HepG2 (cell line): ENCODE results near the gene NFX1. TPM values are rescaled to one million over a fixed set of nuclear protein-coding genes. Genes with fewer than 3 reads are reported as not detected.

Source experiments
- BHLHE40 ChIP-seq: IDR thresholded peaks from 2 replicates; pipeline ENCODE4 v1.6.1; 2011; ENCODE audit warnings: low read length, improper control_type of control experiment
- DPF2 ChIP-seq: sonication (generic); formaldehyde crosslinking; IDR thresholded peaks from 2 replicates; pipeline ENCODE4 v1.4.0; 2020; ENCODE audit warnings: mild to moderate bottlenecking, low read depth, missing genetic modification reagents, borderline replicate concordance
- DR1 ChIP-seq: sonication (generic); formaldehyde crosslinking; IDR thresholded peaks from 2 replicates; pipeline ENCODE4 v1.8.0; 2021; ENCODE audit warnings: mild to moderate bottlenecking, missing genetic modification reagents, inconsistent platforms
- FOXK1 ChIP-seq: sonication (generic); formaldehyde crosslinking; IDR thresholded peaks from 2 replicates; pipeline ENCODE4 v1.4.0; 2020; ENCODE audit warnings: low read depth, missing genetic modification reagents, borderline replicate concordance
- HOXD1 ChIP-seq: sonication (generic); formaldehyde crosslinking; IDR thresholded peaks from 2 replicates; pipeline ENCODE4 v1.5.0; 2020; ENCODE audit warnings: missing genetic modification reagents
- KAT8 ChIP-seq: IDR thresholded peaks from 2 replicates; pipeline ENCODE4 v1.6.1; 2016; ENCODE audit warnings: missing genetic modification reagents, missing compliant biosample characterization
- MED13 ChIP-seq: sonication (generic); formaldehyde crosslinking; IDR thresholded peaks from 2 replicates; pipeline ENCODE4 v1.5.0; 2020; ENCODE audit warnings: missing genetic modification reagents
- MIER2 ChIP-seq: IDR thresholded peaks from 2 replicates; pipeline ENCODE4 v1.6.1; 2016; ENCODE audit warnings: missing biosample characterization, missing genetic modification reagents
- NFE2L1 ChIP-seq: sonication (generic); formaldehyde crosslinking; IDR thresholded peaks from 2 replicates; pipeline ENCODE4 v1.4.0; 2020; ENCODE audit warnings: missing genetic modification reagents, mild to moderate bottlenecking, borderline replicate concordance
- NFE2L2 ChIP-seq: fragments of 150-350 bp; IDR thresholded peaks from 2 replicates; pipeline ENCODE4 v1.6.1; 2014; ENCODE audit warnings: low read length
- PHF21A ChIP-seq: sonication (generic); formaldehyde crosslinking; IDR thresholded peaks from 2 replicates; pipeline ENCODE4 v1.5.0; 2020; ENCODE audit warnings: mild to moderate bottlenecking, missing genetic modification reagents
- SMC3 ChIP-seq: IDR thresholded peaks from 2 replicates; pipeline ENCODE4 v1.6.1; 2011; ENCODE audit warnings: low read length, improper control_type of control experiment
- SOX13 ChIP-seq, 3 experiments: fragments of 450-650 bp in 1 of 3; sonication (generic) in 1 of 3; formaldehyde crosslinking in 1 of 3; IDR thresholded peaks in 2 of 3; conservative IDR thresholded peaks in 1 of 3; 2 replicates each; pipeline versions ENCODE4 v1.5.0 to v1.6.1; 2016 to 2020; ENCODE audit warnings: antibody characterized with exemption in 1 of 3, mild to moderate bottlenecking in 1 of 3, missing compliant biosample characterization in 1 of 3, missing genetic modification reagents in 1 of 3, moderate library complexity in 1 of 3
- TARDBP ChIP-seq: sonication (generic); formaldehyde crosslinking; IDR thresholded peaks from 2 replicates; pipeline ENCODE4 v1.8.0; 2022; ENCODE audit warnings: mild to moderate bottlenecking, missing genetic modification reagents
- ZNF180 ChIP-seq: sonication (generic); formaldehyde crosslinking; IDR thresholded peaks from 2 replicates; pipeline ENCODE4 v1.4.0; 2020; ENCODE audit warnings: low read depth, missing genetic modification reagents, borderline replicate concordance
- ZNF225 ChIP-seq: sonication (generic); formaldehyde crosslinking; IDR thresholded peaks from 2 replicates; pipeline ENCODE4 v1.4.0; 2020; ENCODE audit warnings: mild to moderate bottlenecking, missing genetic modification reagents
- ZNF317 ChIP-seq: sonication (generic); formaldehyde crosslinking; IDR thresholded peaks from 2 replicates; pipeline ENCODE4 v1.5.0; 2020; ENCODE audit warnings: mild to moderate bottlenecking, missing genetic modification reagents
- ZNF501 ChIP-seq: sonication (generic); formaldehyde crosslinking; IDR thresholded peaks from 2 replicates; pipeline ENCODE4 v1.5.1; 2020; ENCODE audit warnings: mild to moderate bottlenecking, moderate library complexity, missing genetic modification reagents
- ZNF569 ChIP-seq: sonication (generic); formaldehyde crosslinking; IDR thresholded peaks from 2 replicates; pipeline ENCODE4 v1.5.0; 2020; ENCODE audit warnings: mild to moderate bottlenecking, missing genetic modification reagents, moderate library complexity, borderline replicate concordance
- ZNF709 ChIP-seq: sonication (generic); formaldehyde crosslinking; IDR thresholded peaks from 2 replicates; pipeline ENCODE4 v1.5.0; 2020; ENCODE audit warnings: mild to moderate bottlenecking, missing genetic modification reagents
- ZNF879 ChIP-seq: sonication (generic); formaldehyde crosslinking; IDR thresholded peaks from 2 replicates; pipeline ENCODE4 v1.8.1; 2023; ENCODE audit warnings: missing genetic modification reagents
- ZXDC ChIP-seq: sonication (generic); formaldehyde crosslinking; IDR thresholded peaks from 2 replicates; pipeline ENCODE4 v1.5.0; 2020; ENCODE audit warnings: mild to moderate bottlenecking, missing genetic modification reagents
- polyA plus RNA-seq, 8 experiments: library from polyadenylated mRNA; depleted of rRNA in 3 of 8; stranded (reverse) in 7 of 8; unstranded in 1 of 8; fragments of >200 nt; fragmentation: Illumina TruSeq in 4 of 8; extraction: Trizol in 4 of 8; gene quantifications; 2 replicates each; pipeline versions ENCODE4 v1.2.1 to v1.2.3, GENCODE V29; 2011 to 2016; ENCODE audit warnings: low read depth in 4 of 8, missing spikeins in 1 of 8, mixed read lengths in 1 of 8; ENCODE audit not compliant: insufficient read depth in 1 of 8
- total RNA-seq, 5 experiments: library from RNA; depleted of rRNA; stranded (reverse); fragments of >200 nt; fragmentation: Illumina TruSeq; extraction: Trizol; gene quantifications; 2 replicates each; pipeline ENCODE4 v1.2.3, GENCODE V29; 2016; ENCODE audit warnings: low read depth in 1 of 5
- TF ChIP-seq, protein P1 (sequence below): sonication (generic); formaldehyde crosslinking; IDR thresholded peaks from 2 replicates; pipeline ENCODE4 v1.5.0; 2020; ENCODE audit warnings: mild to moderate bottlenecking, missing genetic modification reagents, borderline replicate concordance
- TF ChIP-seq, protein P2 (sequence below): sonication (generic); formaldehyde crosslinking; IDR thresholded peaks from 2 replicates; pipeline ENCODE4 v1.4.0; 2020; ENCODE audit warnings: missing genetic modification reagents

Gene NFX1
- total and polyA plus RNA-seq, 2 of the 13 experiments (the other 11 are each of a cell fraction or from before 2014, with no cell fraction given) = 23.9 to 27.5 TPM

GRCh38 chr9:33264473-33265177, 25.7 kb upstream of the NFX1 start, which contains the start of the genes BAG1 and CHMP5 (continued):
- TF ChIP-seq, protein P1, sequence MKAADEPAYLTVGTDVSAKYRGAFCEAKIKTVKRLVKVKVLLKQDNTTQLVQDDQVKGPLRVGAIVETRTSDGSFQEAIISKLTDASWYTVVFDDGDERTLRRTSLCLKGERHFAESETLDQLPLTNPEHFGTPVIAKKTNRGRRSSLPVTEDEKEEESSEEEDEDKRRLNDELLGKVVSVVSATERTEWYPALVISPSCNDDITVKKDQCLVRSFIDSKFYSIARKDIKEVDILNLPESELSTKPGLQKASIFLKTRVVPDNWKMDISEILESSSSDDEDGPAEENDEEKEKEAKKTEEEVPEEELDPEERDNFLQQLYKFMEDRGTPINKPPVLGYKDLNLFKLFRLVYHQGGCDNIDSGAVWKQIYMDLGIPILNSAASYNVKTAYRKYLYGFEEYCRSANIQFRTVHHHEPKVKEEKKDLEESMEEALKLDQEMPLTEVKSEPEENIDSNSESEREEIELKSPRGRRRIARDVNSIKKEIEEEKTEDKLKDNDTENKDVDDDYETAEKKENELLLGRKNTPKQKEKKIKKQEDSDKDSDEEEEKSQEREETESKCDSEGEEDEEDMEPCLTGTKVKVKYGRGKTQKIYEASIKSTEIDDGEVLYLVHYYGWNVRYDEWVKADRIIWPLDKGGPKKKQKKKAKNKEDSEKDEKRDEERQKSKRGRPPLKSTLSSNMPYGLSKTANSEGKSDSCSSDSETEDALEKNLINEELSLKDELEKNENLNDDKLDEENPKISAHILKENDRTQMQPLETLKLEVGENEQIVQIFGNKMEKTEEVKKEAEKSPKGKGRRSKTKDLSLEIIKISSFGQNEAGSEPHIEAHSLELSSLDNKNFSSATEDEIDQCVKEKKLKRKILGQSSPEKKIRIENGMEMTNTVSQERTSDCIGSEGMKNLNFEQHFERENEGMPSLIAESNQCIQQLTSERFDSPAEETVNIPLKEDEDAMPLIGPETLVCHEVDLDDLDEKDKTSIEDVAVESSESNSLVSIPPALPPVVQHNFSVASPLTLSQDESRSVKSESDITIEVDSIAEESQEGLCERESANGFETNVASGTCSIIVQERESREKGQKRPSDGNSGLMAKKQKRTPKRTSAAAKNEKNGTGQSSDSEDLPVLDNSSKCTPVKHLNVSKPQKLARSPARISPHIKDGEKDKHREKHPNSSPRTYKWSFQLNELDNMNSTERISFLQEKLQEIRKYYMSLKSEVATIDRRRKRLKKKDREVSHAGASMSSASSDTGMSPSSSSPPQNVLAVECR (CRISPR knock-in tag) = peak; percentile 80
- TF ChIP-seq ZNF569 (CRISPR knock-in tag) (no peak), NFE2L2 (no peak), DR1 (peak; percentile 69; the same call in 1 of the 2 replicates), DPF2 (CRISPR knock-in tag) (no peak), FOXK1 (CRISPR knock-in tag) (0 out of 2 replicates have a peak, but pooled peaks have one; percentile 40), KAT8 (CRISPR knock-in tag) (peak; percentile 88), ZNF180 (no peak), SOX13 (IDR thresholded peaks at IDR 0.05) (no peak), SOX13 (CRISPR knock-in tag; conservative IDR thresholded peaks at IDR 0.05 in 1 of 2, IDR thresholded peaks at IDR 0.05 in 1 of 2) (no peak; a peak in 1 of 4 replicates), SMC3 (no peak), ZXDC (no peak), MIER2 (CRISPR knock-in tag) (no peak), ZNF709 (0 out of 2 replicates have a peak, but pooled peaks have one; percentile 43), ZNF501 (CRISPR knock-in tag) (no peak), MED13 (no peak), ZNF317 (0 out of 2 replicates have a peak, but pooled peaks have one; percentile 6), HOXD1 (no peak), ZNF879 (no peak), ZNF225 (CRISPR knock-in tag) (no peak), NFE2L1 (CRISPR knock-in tag) (no peak), TARDBP (CRISPR knock-in tag) (0 out of 2 replicates have a peak, but pooled peaks have one; percentile 12), BHLHE40 (no peak), PHF21A (CRISPR knock-in tag) (no peak)
- TF ChIP-seq, protein P2, sequence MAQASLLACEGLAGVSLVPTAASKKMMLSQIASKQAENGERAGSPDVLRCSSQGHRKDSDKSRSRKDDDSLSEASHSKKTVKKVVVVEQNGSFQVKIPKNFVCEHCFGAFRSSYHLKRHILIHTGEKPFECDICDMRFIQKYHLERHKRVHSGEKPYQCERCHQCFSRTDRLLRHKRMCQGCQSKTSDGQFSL (CRISPR knock-in tag) = 0 out of 2 replicates have a peak, but pooled peaks have one; percentile 55
